ENCODE measurements around the gene ULK4. TPM values are rescaled to one million over a fixed set of nuclear protein-coding genes. Genes with fewer than 3 reads are reported as not detected.

The ULK4 gene
- polyA plus RNA-seq, 1 of the 3 experiments (the other 2 are of a cell fraction): 6.2 TPM

DNA sequence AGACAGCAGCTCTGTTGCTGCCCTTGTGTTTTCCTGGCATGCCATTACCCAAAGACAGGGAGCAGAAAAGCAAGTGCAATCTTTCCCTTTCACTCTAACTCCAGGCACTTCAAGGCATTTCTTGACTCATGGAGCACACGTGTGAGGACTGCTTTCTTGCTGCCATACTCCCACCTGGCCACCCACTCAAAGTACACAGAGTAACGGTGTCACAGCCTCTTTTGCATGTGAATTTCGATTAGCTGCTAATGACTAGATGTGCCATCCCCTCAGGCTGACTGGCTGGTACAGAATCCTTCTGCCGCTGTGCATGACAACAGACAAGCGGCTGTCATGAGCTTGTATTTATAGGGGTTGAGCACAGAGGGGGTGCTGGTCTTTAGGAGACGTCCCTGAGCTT, 382.0 kb downstream of the ULK4 start:
- Histone ChIP-seq H3K9me2 (no peaks in the 10 kb centered on the region), H3K4me1 (ENCODE audit: control insufficient read depth in 1 of 2, insufficient read depth in 2 of 2, low read depth in 1 of 2, low read length in 1 of 2) (peaks cover 0 to 38% of the 10 kb centered on the region in 2 experiments; a peak in 2 of 4 replicates), H3K36me3 (replicated peaks in 1 of 2; ENCODE audit: control insufficient read depth in 1 of 2, insufficient read depth in 2 of 2, low read length in 1 of 2) (peaks cover 0 to under 1% of the 10 kb centered on the region in 2 experiments), H3K9me3 (no peaks in the 10 kb centered on the region), H3K27ac (ENCODE audit: low read depth in 2 of 2, low read length in 1 of 2) (peak overlapping the region in 1 of 2 experiments; percentile 3; a peak in 1 of 4 replicates), H3K27me3 (ENCODE audit: insufficient read depth) (no peaks in the 10 kb centered on the region), H4K20me1 (ENCODE audit: insufficient read depth) (no peaks in the 10 kb centered on the region), H3K4me3 (ENCODE audit: low read depth in 2 of 2, low read length in 1 of 2) (no peak overlapping the region), H3K79me2 (ENCODE audit: insufficient read depth) (no peaks in the 10 kb centered on the region), H2AFZ (ENCODE audit: low read depth) (no peak overlapping the region), H3F3A (replicated peaks; ENCODE audit: insufficient read depth) (no peaks in the 10 kb centered on the region), H3K4me2 (no peak overlapping the region), H3K9ac (no peak overlapping the region)
- 59% methylated on average over 6 of the region's 6 CpGs for WGBS (ENCODE audit: low lambda C conversion rate)
- TF ChIP-seq PBX3 (IDR thresholded peaks at IDR 0.05) (no peak), RAD21 (IDR thresholded peaks at IDR 0.05; ENCODE audit: low read length) (no peak), GABPA (IDR thresholded peaks at IDR 0.05; ENCODE audit: low read depth) (no peak), TCF12 (IDR thresholded peaks at IDR 0.05) (no peak), FOSL2 (IDR thresholded peaks at IDR 0.05; ENCODE audit: borderline replicate concordance, low read depth) (no peak), FOXJ3 (CRISPR knock-in tag; IDR thresholded peaks at IDR 0.05) (no peak), REST (IDR thresholded peaks at IDR 0.05; ENCODE audit: low read depth, low read length) (no peak), ELF1 (IDR thresholded peaks at IDR 0.05) (no peak), EZH2phosphoT487 (IDR thresholded peaks at IDR 0.05; ENCODE audit: borderline replicate concordance, low read depth) (no peak), RXRA (IDR thresholded peaks at IDR 0.05; ENCODE audit: borderline replicate concordance, low read depth) (no peak)
- TF ChIP-seq, protein P1, sequence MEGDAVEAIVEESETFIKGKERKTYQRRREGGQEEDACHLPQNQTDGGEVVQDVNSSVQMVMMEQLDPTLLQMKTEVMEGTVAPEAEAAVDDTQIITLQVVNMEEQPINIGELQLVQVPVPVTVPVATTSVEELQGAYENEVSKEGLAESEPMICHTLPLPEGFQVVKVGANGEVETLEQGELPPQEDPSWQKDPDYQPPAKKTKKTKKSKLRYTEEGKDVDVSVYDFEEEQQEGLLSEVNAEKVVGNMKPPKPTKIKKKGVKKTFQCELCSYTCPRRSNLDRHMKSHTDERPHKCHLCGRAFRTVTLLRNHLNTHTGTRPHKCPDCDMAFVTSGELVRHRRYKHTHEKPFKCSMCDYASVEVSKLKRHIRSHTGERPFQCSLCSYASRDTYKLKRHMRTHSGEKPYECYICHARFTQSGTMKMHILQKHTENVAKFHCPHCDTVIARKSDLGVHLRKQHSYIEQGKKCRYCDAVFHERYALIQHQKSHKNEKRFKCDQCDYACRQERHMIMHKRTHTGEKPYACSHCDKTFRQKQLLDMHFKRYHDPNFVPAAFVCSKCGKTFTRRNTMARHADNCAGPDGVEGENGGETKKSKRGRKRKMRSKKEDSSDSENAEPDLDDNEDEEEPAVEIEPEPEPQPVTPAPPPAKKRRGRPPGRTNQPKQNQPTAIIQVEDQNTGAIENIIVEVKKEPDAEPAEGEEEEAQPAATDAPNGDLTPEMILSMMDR (IDR thresholded peaks at IDR 0.05): no peak
- POLR2A ChIA-PET: interaction anchor here (1.3 kb wide), 1 partner anchor 381 kb away, joined by 6 read pairs; the partner anchor contains the start of gene CTNNB1
- CTCF ChIA-PET: no interaction called here
- DNase-seq: peak; percentile 15

DNA sequence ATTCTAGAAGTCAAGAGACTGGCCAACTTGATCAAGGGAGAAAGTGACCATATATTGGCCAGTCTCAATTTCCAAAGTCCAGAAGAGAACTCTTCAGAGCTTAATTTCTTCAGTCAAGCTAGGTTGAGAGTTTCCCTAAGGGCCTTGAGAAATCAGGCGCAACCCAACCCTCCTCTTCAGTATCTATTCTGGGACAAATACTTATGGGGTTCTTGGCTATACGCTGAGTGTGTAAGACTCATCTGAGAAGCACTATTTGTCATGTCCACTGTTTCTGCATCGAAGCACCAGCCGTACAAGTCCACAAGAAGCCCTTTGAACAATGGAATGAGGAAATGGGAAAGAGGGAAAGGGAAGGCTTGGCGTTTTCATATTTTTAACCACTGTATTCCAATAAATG, 383.1 kb downstream of the ULK4 start:
- no peak overlapping the region for H3K4me2 ChIP-seq
- no peaks in the 10 kb centered on the region for H3F3A ChIP-seq (replicated peaks; ENCODE audit: insufficient read depth)
- POLR2A ChIA-PET: no interaction called here
- H3K4me3 ChIP-seq (ENCODE audit: low read depth in 2 of 2, low read length in 1 of 2): no peak overlapping the region
- CTCF ChIA-PET: no interaction called here
- no peaks in the 10 kb centered on the region for H3K27me3 ChIP-seq (ENCODE audit: insufficient read depth)
- no peaks in the 10 kb centered on the region for H3K9me2 ChIP-seq
- H3K27ac ChIP-seq (ENCODE audit: low read depth in 2 of 2, low read length in 1 of 2): no peak overlapping the region
- no peaks in the 10 kb centered on the region for H3K36me3 ChIP-seq (replicated peaks in 1 of 2; ENCODE audit: control insufficient read depth in 1 of 2, insufficient read depth in 2 of 2, low read length in 1 of 2)
- WGBS (ENCODE audit: low lambda C conversion rate): 91% methylated on average over 5 of the region's 5 CpGs
- H3K9ac ChIP-seq: no peak overlapping the region
- no peaks in the 10 kb centered on the region for H4K20me1 ChIP-seq (ENCODE audit: insufficient read depth)
- H3K9me3 ChIP-seq: no peaks in the 10 kb centered on the region
- DNase-seq: no peak
- no peak overlapping the region for H2AFZ ChIP-seq (ENCODE audit: low read depth)
- H3K4me1 ChIP-seq (ENCODE audit: control insufficient read depth in 1 of 2, insufficient read depth in 2 of 2, low read depth in 1 of 2, low read length in 1 of 2): peaks cover 0 to 38% of the 10 kb centered on the region in 2 experiments; a peak in 2 of 4 replicates
- no peaks in the 10 kb centered on the region for H3K79me2 ChIP-seq (ENCODE audit: insufficient read depth)
- TF ChIP-seq POLR2AphosphoS5 (IDR thresholded peaks at IDR 0.05; ENCODE audit: low read depth, low read length) (no peak), SIN3A (IDR thresholded peaks at IDR 0.05; ENCODE audit: borderline replicate concordance, low read depth, low read length) (no peak), JUND (IDR thresholded peaks at IDR 0.05) (no peak)
